ENCODE results near the gene WDR83. TPM values are rescaled to one million over a fixed set of nuclear protein-coding genes. Genes with fewer than 3 reads are reported as not detected.

WDR83 gene
- total and polyA plus RNA-seq, 10 of the 15 experiments (the other 5 are each of a cell fraction or from before 2014, with no cell fraction given) = 0.58 to 17.7 (median 10.8) TPM

DNA sequence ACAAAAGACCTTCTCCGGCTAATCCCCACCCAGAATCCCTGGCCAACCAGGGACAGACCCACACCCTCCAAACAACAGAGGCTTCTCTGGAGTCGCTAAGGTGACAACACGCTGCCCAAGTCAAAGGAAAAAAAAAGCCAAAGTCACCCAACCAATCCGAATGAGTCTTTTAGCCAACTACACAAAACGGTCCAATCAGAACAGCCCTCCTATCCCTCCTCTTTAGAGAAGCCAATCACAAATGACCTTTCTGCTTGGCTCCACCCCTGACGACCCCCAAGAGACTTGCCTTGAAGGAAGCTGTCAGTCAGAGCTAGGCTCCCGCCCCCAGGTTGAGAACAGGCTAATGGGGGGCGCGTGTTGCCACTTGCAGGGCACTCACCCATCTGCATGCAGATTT is 36.4 kb downstream of the WDR83 start:
- ChIA-PET RAD21 (ENCODE audit: unreplicated experiment) (no interaction called here), CTCF (interaction anchor here (1.0 kb wide), 1 partner anchor 26 kb away, joined by 3 read pairs; no protein-coding TSS in a partner anchor), POLR2A (no interaction called here), SMC1A (ENCODE audit: uncharacterized antibody, unreplicated experiment) (interaction anchor here (0.6 to 0.7 kb wide), 2 partner anchors 22 to 92 kb away, joined by 3 to 4 read pairs; partner anchors contain the start of genes ZNF490 and ZNF791)
- ATAC-seq (peak; percentile 74), DNase-seq (ENCODE audit: low read depth, low spot score) (no peak), FAIRE-seq (peak; percentile 52)
- Histone ChIP-seq H3K27me3 (replicated peaks in 1 of 2; ENCODE audit: control insufficient read depth in 2 of 2, insufficient read depth in 2 of 2, low read length in 1 of 2) (no peaks in the 10 kb centered on the region), H3K4me3 (no peak overlapping the region), H3K4me2 (ENCODE audit: control insufficient read depth, insufficient read depth) (no peak overlapping the region), H2AFZ (ENCODE audit: control insufficient read depth, low read depth, low read length) (no peak overlapping the region), H4K20me1 (ENCODE audit: control insufficient read depth, insufficient read depth) (no peaks in the 10 kb centered on the region), H3K79me2 (ENCODE audit: control insufficient read depth, insufficient read depth, low read length) (no peaks in the 10 kb centered on the region), H3K27ac (ENCODE audit: control insufficient read depth, insufficient read depth) (no peak overlapping the region), H3K9me3 (replicated peaks; ENCODE audit: control insufficient read depth, insufficient read depth, low read length) (no peaks in the 10 kb centered on the region), H3K9ac (ENCODE audit: control insufficient read depth, insufficient read depth, low read length) (no peak overlapping the region), H3K4me1 (ENCODE audit: control insufficient read depth, insufficient read depth, low read length) (no peaks in the 10 kb centered on the region), H3K36me3 (ENCODE audit: control insufficient read depth in 2 of 2, insufficient read depth in 2 of 2, low read length in 1 of 2) (peaks cover 23 to 44% of the 10 kb centered on the region in 2 experiments)
- in situ Hi-C loops (cut with MboI) = no loop called here
- intact Hi-C loops (cut with micrococcal nuclease; ENCODE audit: unreplicated experiment) = no loop called here
- BruUV-seq (replicated peaks) = no TSS peak
- 65% methylated on average over 9 of the region's 9 CpGs for WGBS (ENCODE audit: insufficient coverage, insufficient replicate concordance, low lambda C conversion rate, missing lambda C conversion rate)
- TF ChIP-seq CBX5 (IDR thresholded peaks at IDR 0.05; ENCODE audit: low read depth) = no peak
- TF ChIP-seq, protein P1, sequence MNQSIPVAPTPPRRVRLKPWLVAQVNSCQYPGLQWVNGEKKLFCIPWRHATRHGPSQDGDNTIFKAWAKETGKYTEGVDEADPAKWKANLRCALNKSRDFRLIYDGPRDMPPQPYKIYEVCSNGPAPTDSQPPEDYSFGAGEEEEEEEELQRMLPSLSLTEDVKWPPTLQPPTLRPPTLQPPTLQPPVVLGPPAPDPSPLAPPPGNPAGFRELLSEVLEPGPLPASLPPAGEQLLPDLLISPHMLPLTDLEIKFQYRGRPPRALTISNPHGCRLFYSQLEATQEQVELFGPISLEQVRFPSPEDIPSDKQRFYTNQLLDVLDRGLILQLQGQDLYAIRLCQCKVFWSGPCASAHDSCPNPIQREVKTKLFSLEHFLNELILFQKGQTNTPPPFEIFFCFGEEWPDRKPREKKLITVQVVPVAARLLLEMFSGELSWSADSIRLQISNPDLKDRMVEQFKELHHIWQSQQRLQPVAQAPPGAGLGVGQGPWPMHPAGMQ (IDR thresholded peaks at IDR 0.05; ENCODE audit: borderline replicate concordance) = no peak
- TF ChIP-seq, protein P2, sequence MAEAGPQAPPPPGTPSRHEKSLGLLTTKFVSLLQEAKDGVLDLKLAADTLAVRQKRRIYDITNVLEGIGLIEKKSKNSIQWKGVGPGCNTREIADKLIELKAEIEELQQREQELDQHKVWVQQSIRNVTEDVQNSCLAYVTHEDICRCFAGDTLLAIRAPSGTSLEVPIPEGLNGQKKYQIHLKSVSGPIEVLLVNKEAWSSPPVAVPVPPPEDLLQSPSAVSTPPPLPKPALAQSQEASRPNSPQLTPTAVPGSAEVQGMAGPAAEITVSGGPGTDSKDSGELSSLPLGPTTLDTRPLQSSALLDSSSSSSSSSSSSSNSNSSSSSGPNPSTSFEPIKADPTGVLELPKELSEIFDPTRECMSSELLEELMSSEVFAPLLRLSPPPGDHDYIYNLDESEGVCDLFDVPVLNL (IDR thresholded peaks at IDR 0.05; ENCODE audit: low read depth, low read length) = no peak
- no peak for TF ChIP-seq GABPA (IDR thresholded peaks at IDR 0.05; ENCODE audit: low read depth)
- TF ChIP-seq BMI1 (IDR thresholded peaks at IDR 0.05; ENCODE audit: borderline replicate concordance) = no peak
- TF ChIP-seq ZNF24 (IDR thresholded peaks at IDR 0.05) = no peak
- no peak for TF ChIP-seq RB1 (IDR thresholded peaks at IDR 0.05; ENCODE audit: borderline replicate concordance)
- peak; percentile 68 for TF ChIP-seq SP1 (IDR thresholded peaks at IDR 0.05; ENCODE audit: low read depth, low read length)
- TF ChIP-seq, protein P3, sequence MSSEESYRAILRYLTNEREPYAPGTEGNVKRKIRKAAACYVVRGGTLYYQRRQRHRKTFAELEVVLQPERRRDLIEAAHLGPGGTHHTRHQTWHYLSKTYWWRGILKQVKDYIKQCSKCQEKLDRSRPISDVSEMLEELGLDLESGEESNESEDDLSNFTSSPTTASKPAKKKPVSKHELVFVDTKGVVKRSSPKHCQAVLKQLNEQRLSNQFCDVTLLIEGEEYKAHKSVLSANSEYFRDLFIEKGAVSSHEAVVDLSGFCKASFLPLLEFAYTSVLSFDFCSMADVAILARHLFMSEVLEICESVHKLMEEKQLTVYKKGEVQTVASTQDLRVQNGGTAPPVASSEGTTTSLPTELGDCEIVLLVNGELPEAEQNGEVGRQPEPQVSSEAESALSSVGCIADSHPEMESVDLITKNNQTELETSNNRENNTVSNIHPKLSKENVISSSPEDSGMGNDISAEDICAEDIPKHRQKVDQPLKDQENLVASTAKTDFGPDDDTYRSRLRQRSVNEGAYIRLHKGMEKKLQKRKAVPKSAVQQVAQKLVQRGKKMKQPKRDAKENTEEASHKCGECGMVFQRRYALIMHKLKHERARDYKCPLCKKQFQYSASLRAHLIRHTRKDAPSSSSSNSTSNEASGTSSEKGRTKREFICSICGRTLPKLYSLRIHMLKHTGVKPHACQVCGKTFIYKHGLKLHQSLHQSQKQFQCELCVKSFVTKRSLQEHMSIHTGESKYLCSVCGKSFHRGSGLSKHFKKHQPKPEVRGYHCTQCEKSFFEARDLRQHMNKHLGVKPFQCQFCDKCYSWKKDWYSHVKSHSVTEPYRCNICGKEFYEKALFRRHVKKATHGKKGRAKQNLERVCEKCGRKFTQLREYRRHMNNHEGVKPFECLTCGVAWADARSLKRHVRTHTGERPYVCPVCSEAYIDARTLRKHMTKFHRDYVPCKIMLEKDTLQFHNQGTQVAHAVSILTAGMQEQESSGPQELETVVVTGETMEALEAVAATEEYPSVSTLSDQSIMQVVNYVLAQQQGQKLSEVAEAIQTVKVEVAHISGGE (CRISPR knock-in tag; IDR thresholded peaks at IDR 0.05) = no peak
- no peak for TF ChIP-seq HDAC2 (IDR thresholded peaks at IDR 0.05)
- TF ChIP-seq NFYB (IDR thresholded peaks at IDR 0.05; ENCODE audit: insufficient read depth, low read depth, low read length) = peak; percentile 66
- TF ChIP-seq, protein P4, sequence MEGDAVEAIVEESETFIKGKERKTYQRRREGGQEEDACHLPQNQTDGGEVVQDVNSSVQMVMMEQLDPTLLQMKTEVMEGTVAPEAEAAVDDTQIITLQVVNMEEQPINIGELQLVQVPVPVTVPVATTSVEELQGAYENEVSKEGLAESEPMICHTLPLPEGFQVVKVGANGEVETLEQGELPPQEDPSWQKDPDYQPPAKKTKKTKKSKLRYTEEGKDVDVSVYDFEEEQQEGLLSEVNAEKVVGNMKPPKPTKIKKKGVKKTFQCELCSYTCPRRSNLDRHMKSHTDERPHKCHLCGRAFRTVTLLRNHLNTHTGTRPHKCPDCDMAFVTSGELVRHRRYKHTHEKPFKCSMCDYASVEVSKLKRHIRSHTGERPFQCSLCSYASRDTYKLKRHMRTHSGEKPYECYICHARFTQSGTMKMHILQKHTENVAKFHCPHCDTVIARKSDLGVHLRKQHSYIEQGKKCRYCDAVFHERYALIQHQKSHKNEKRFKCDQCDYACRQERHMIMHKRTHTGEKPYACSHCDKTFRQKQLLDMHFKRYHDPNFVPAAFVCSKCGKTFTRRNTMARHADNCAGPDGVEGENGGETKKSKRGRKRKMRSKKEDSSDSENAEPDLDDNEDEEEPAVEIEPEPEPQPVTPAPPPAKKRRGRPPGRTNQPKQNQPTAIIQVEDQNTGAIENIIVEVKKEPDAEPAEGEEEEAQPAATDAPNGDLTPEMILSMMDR (IDR thresholded peaks at IDR 0.05 in 2 of 3, conservative IDR thresholded peaks at IDR 0.05 in 1 of 3; ENCODE audit: control insufficient read depth in 2 of 3, extremely low read depth in 1 of 3, insufficient read depth in 1 of 3, low read depth in 3 of 3, low read length in 3 of 3) = no peak
- TF ChIP-seq, protein P5, sequence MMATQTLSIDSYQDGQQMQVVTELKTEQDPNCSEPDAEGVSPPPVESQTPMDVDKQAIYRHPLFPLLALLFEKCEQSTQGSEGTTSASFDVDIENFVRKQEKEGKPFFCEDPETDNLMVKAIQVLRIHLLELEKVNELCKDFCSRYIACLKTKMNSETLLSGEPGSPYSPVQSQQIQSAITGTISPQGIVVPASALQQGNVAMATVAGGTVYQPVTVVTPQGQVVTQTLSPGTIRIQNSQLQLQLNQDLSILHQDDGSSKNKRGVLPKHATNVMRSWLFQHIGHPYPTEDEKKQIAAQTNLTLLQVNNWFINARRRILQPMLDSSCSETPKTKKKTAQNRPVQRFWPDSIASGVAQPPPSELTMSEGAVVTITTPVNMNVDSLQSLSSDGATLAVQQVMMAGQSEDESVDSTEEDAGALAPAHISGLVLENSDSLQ (IDR thresholded peaks at IDR 0.05) = peak; percentile 86
- no peak for TF ChIP-seq STAT1 (conservative IDR thresholded peaks at IDR 0.05)
- TF ChIP-seq SMARCA5 (IDR thresholded peaks at IDR 0.05) = no peak
- no peak for TF ChIP-seq SMAD5 (IDR thresholded peaks at IDR 0.05; ENCODE audit: low read depth)
